Left cardiac atrium (tissue), 4 donors: ENCODE results near the gene FAR1. TPM values are rescaled to one million over a fixed set of nuclear protein-coding genes. Genes with fewer than 3 reads are reported as not detected.
"Not testable (repeated sequence)": the region's sequence is repeated elsewhere in the genome, so short reads cannot be mapped to it uniquely, and the experiment has no call there.

ENCODE experiments used
- ATAC-seq, 2 donors: fragments of 200-7000 bp; cut with Tn5 transposase; one replicate each; pipeline ENCODE4 v1.9.1; 2020; ENCODE audit warnings: mild to moderate bottlenecking in 2 of 2, moderate library complexity in 2 of 2
- DNase-seq: peaks from one replicate; pipeline ENCODE4 v3.0.0-alpha.2; 2020
- intact Hi-C, 2 donors: fragments of 100-400 bp; cut with DNase I; formaldehyde crosslinking; loops; one replicate each; pipeline versions ENCODE4 v1.14.1 to v1.15.1; 2022 to 2023
- long read RNA-seq: library from polyadenylated mRNA; unstranded; transcript quantifications from one replicate; pipeline ENCODE4 v2.0.0, GENCODE V29; 2021
- total RNA-seq, 2 donors: library from RNA; stranded (reverse); fragmentation: NEBNext Ultra II Directional; extraction: Animal tissue kit (Norgen Biotek cat#: 25700); gene quantifications; one replicate each; pipeline ENCODE4 v1.2.1, GENCODE V29; 2021
- donor health status: DM: no; HTN: yes; CAD: no.
- donor health status: DM: no; HTN: yes; CAD: no; lungs with severe emphysema.
- donor health status: DM: yes; HTN: yes; CAD: no.
- donor health status: Dilated cardiomyopathy.

The FAR1 gene, protein sequence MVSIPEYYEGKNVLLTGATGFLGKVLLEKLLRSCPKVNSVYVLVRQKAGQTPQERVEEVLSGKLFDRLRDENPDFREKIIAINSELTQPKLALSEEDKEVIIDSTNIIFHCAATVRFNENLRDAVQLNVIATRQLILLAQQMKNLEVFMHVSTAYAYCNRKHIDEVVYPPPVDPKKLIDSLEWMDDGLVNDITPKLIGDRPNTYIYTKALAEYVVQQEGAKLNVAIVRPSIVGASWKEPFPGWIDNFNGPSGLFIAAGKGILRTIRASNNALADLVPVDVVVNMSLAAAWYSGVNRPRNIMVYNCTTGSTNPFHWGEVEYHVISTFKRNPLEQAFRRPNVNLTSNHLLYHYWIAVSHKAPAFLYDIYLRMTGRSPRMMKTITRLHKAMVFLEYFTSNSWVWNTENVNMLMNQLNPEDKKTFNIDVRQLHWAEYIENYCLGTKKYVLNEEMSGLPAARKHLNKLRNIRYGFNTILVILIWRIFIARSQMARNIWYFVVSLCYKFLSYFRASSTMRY
- 10 to 100 TPM; 38.9 to 39.5 TPM for total RNA-seq
- long read RNA-seq, full-length matches to known transcripts, result 22 of 25 reads
- long read RNA-seq, partial matches to known transcripts, result 0 of 25 reads
- long read RNA-seq, other reads (novel, unspliced or antisense), result 3 of 25 reads

GRCh38 chr11:13668102-13668956 is at the start of gene FAR1:
FAR1 (plus strand) TSS chr11:13668668; CDS start chr11:13694766, 26,098 bp downstream.
- ATAC-seq, result peak; percentile 97 to 99
- peak; percentile 98 for DNase-seq
- intact Hi-C loops, result no loop called here

DNA sequence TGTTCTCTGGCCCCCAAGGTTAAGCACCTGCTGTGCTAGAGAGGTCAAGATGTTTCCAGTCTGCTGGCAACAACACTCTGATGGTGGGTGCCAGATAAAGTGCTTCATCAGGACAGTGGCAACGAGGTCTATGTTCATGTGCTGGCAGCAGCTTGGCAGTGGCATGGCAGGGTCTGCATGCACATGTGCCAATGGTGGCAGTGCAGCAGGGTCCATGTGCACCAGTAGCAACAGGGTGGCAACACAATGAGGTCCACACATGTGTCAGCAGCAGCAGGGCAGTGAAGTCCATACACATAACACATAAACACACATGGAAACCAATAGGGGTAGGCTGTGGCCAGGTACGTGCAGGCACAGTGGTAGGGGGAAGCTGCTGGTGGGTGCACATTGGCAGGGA is 48.4 kb upstream of the FAR1 start:
- DNase-seq (no peak), ATAC-seq (no peak)
- intact Hi-C loops, result no loop called here

GRCh38 chr11:13626818-13627217 is 41.6 kb upstream of the FAR1 start:
- ATAC-seq, DNase-seq, intact Hi-C loops: not testable (repeated sequence)

DNA sequence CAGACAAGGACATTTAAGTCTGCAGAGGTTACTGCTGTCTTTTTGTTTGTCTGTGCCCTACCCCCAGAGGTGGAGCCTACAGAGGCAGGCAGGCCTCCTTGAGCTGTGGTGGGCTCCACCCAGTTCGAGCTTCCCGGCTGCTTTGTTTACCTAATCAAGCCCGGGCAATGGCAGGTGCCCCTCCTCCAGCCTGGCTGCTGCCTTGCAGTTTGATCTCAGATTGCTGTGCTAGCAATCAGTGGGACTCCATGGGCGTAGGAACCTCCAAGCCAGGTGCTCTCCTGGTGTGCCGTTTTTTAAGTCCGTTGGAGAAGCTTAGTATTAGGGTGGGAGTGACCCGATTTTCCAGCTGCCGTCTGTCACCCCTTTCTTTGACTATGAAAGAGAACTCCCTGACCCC is 39.8 kb upstream of the FAR1 start:
- intact Hi-C loops, DNase-seq, ATAC-seq: not testable (repeated sequence)

DNA sequence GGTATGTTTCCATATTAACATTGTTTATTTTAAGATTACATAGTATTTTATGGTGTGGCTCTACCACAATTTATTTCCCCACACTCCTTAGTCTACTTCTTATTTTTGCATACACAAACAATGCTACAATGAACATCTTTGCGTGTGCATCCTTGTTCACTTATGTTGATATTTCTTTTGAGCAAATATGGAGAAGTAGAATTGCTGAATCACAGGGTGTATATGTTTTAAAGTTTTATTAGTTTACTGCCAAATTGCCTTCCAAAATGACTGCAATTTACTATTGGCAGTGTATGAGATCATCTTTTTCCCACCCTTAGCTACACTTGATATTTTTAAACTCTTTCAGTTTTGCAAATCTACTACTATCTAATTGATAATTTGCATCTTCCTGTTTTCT is 38.7 kb upstream of the FAR1 start:
- no peak for DNase-seq
- intact Hi-C loops, result no loop called here
- ATAC-seq, result no peak

DNA sequence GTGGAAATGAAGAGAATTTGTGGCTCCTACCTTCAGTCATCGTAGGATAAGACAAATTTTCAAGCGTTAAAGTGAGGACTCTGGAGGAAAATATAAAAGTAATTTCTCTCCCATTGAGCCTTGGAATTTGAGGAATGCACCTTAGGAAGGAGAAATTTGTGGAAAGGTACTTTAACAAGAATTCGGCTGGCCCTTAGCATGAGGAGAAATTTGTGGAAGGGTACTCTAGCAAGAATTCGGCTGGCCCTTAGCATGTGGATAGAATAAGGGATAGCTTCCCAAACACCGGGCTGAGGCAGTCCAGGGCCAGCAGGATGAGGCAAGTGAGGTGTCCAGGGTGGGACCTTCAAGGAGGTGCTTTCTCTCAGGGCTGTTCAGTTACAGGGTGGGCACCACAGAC is 33.2 kb upstream of the FAR1 start:
- DNase-seq, result no peak
- intact Hi-C loops, result no loop called here
- no peak for ATAC-seq

DNA sequence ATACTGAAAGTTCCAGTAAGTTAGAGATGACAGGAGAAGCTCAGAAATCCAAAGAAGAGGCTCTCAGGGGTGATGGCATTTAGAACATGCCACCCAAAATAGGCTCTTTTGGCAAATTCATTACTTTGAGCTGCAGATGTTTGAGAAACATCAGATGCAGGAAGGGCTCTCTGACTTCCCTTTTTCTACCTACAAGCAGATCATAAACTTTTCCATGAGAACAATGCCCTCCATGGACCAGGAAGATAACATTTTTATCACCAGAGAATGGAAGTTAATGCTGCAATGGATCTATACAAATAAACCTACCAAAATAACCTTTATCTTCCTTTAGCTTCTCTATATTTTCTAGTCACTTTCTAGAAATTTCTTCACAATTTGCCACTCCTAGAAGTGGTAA is 32.7 kb upstream of the FAR1 start:
- ATAC-seq (no peak), DNase-seq (no peak)
- intact Hi-C loops, result no loop called here

DNA sequence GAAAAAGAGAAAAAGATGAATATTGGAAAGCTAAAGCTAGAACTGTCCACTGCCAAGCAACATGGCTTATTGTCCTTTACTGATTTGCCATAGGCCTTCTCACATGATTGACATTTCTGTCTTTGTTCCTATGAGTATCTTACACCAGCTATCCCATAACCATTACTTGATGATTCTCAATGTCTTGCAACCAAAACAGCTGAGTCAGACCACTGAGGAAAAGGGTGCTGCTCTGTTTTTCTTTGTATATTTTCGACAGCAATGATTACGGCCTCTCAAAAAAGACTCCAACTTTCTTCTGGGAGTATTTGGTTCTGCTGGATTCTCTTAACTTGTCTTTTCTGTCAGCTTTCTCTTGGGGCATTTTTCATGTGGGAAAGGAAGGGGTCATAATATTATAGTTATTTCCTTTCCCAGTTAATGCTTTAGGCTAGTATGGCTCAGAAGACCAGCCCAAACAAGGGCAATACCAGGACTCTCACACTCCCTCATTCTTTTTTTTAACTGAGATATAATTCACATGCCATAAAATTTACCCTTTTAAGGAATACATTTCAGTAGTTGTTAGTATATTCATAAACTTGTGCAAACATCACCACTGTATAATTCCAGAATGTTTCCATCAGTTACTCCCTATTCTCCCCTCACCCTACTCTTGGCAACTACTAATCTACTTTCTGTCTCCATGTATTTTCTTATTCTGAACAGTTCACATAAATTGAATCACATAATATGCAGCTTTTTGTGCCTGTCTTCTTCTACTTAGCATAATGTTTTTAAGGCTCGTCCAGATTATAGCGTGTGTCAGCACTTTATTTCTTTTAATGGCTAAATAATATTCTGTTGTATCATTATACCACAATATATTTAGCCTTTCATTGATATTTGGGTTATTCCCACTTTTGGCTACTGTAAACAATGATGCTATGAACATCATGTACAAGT is 31.1 kb upstream of the FAR1 start:
- ATAC-seq (no peak), DNase-seq (no peak)
- intact Hi-C loops, result no loop called here

GRCh38 chr11:13638422-13638821 is 30.0 kb upstream of the FAR1 start:
- no peak for DNase-seq
- intact Hi-C loops, result no loop called here
- no peak for ATAC-seq

DNA sequence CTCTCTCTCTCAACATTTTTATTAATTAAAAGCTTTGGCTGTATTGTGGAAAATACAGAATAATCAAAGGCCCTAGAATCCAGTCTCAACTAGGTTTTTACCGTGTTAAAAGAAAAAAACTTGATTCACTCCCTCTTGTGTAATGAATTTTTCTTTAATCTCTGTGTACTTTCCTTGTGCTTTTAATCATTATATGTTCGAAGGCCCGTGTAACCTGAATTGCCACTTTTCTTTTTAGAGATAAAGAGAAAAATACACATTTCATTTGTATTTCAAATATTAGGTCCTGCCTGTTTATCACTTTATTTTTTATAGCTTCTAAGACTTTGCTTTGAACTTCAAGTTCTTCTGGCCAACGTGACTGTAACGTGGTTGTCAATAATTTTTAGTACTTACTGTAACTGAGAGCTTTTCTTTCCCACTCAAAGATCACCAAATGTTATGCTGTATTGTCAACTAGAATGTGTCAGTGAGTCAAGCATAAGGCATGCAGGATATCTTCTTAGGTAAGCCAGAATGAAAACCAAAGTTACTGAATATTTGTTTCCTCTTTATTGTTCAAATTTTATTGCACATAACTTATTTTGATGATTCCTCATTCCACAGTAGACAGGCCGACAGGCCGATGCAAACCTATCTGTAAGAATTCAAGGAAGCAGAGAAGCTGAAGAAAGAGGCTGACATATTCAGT is 23.3 kb upstream of the FAR1 start:
- DNase-seq, result no peak
- ATAC-seq, result no peak
- intact Hi-C loops, result no loop called here

DNA sequence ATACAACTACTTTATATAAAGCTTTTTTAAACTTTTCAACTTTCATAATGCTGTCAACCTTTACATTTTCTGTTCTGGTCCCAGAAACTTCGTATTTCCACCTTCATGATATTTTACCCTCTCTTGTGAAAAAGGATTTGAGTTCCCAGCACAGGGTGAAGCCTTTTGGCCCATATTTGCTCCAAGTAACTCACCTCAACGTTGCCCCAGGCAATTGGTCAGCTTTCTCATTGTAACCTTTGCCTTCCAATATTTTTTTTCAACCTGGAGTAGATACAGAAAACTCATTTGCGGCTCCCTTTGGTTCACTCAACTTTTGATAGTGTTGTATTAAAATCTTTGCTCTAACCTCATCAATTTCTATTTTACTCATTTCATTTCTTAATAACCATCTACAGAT is 21.1 kb upstream of the FAR1 start:
- ATAC-seq, result no peak
- DNase-seq, result no peak
- intact Hi-C loops, result no loop called here

DNA sequence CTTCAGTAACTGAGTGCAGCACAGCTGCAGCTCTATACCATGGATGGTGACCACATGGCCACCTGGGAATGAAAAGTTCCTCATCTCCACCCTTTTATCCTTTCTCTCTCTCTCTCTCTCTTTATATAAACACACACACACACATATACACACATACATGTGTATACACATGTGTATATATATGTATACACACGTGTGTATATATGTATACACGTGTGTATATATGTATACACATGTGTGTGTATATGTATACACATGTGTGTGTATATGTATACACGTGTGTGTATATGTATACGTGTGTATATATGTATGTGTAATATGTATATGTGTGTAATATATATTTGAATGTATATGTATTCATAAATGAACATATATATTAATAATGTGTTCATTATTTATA is 18.8 kb upstream of the FAR1 start:
- ATAC-seq, result no peak
- intact Hi-C loops, result no loop called here
- DNase-seq, result no peak

GRCh38 chr11:13651515-13651914 is 17.0 kb upstream of the FAR1 start:
- intact Hi-C loops, ATAC-seq, DNase-seq: not testable (repeated sequence)

- ATAC-seq (no peak), DNase-seq (no peak)
- intact Hi-C loops, result no loop called here
These were observed 7.3 kb upstream of the FAR1 start for GRCh38 chr11:13661074-13661623.

GRCh38 chr11:13663631-13664071 is 4.8 kb upstream of the FAR1 start:
- DNase-seq (no peak), ATAC-seq (no peak)
- intact Hi-C loops, result no loop called here

GRCh38 chr11:13664351-13664750 is 4.1 kb upstream of the FAR1 start:
- intact Hi-C loops, result no loop called here
- DNase-seq (no peak), ATAC-seq (no peak)

- intact Hi-C loops, result no loop called here
- DNase-seq (no peak), ATAC-seq (no peak)
These were observed 1.8 kb upstream of the FAR1 start for GRCh38 chr11:13666708-13667107.

DNA sequence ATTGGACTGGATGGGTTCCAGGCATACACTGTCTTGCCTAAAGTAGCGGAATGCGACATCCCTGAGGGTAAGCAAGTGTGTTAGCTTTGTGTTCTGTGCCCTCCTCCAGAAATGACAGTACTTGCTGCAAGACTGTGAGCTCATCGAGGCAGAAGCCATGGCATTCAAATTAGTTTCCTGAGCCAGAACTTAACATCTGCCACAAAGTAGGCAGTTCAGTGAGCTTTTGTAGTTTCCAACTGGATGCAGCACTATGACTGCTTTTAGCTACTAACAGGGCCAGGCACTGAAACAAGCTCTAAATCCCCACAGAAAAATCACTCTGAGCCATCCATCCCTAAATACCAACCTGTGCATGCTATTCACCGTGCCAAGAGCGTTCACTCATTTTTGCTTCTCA is 1.2 kb upstream of the FAR1 start:
- DNase-seq (no peak), ATAC-seq (no peak)
- intact Hi-C loops, result no loop called here
